Activated naive CD8-positive, alpha-beta T cell treated with anti-CD3 and anti-CD28 coated beads, Interleukin-2, amount 50 U/mL, for 24 hours (primary cell): ENCODE data around the gene CLDN6.
A peak's percentile ranks its signal among the peaks of the same experiment; 100 is the strongest.

Source experiments
- ATAC-seq: fragments of 150-1000 bp; cut with Tn5 transposase; one replicate; pipeline ENCODE4 v1.10.0; 2021
- DNase-seq: peaks from one replicate; pipeline ENCODE4 v3.0.0; 2021
- H3K27ac Mint-ChIP-seq: one replicate; pipeline ENCODE4 v1.8.0; 2021; ENCODE audit warnings: mild to moderate bottlenecking, mixed read lengths
- H3K27me3 Mint-ChIP-seq: one replicate; pipeline ENCODE4 v1.8.0; 2021; ENCODE audit warnings: mixed read lengths
- H3K36me3 Mint-ChIP-seq: one replicate; pipeline ENCODE4 v1.8.0; 2021; ENCODE audit warnings: low read depth, mixed read lengths
- H3K4me1 Mint-ChIP-seq: one replicate; pipeline ENCODE4 v1.8.0; 2021; ENCODE audit warnings: mixed read lengths
- H3K4me3 Mint-ChIP-seq: one replicate; pipeline ENCODE4 v1.8.0; 2021; ENCODE audit warnings: mild to moderate bottlenecking, moderate library complexity, mixed read lengths
- H3K9me3 Mint-ChIP-seq: one replicate; pipeline ENCODE4 v1.8.0; 2021; ENCODE audit warnings: mixed read lengths

The CLDN6 gene

DNA sequence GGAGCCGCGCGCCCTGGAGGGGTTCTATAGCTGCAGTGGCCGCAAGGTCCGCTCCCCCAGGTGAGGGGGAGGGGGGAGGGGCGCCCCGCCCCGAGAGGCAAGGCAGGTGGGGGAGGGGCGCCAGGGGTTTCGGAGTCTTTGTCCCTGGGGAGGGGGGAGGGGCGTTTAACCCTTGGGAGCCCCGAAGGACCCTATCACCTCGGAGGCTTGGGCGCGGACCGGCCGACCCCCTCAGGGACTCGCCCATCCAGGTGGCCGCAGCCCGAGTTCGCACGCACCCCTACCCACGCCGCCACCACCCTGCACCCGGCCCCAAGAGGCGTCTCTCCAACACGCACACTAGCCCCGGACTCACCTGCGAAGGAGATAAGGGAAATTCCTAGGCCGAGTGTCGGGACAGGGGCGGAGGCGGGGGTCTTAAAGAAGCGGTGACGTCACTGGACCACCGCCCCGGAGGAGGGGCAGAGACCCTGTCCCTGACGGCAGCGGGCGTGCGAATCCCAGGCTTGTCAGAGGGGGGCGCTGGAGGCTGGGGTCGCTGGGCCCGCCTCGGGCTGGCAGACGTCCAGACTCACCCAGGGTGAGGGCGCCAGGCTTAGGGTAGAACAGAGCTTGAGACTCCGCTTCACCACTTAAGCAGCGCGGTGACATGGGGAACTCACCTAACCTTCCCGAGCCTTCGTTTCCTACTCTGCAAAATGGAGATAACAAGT, at the start of gene CLDN6:
Gene CLDN6, minus strand, starts transcription at position 390 of the 713 bp plus-strand sequence. CDS start 2,162 bp downstream, outside the sequence.
- Mint-ChIP-seq H3K4me3 (no peak within 1 kb of the TSS), H3K9me3 (no peaks in the 10 kb centered on the region), H3K27me3 (peaks cover 18% of the 10 kb centered on the region), H3K36me3 (no peaks in the 10 kb centered on the region), H3K27ac (no peak within 1 kb of the TSS), H3K4me1 (peaks cover 39% of the 10 kb centered on the region)
- ATAC-seq, result no peak
- DNase-seq, result peak; percentile 63

- Mint-ChIP-seq H3K27ac (peak overlapping the region; percentile 100), H3K36me3 (peaks cover 41% of the 10 kb centered on the region), H3K4me3 (peak overlapping the region; percentile 100), H3K9me3 (no peaks in the 10 kb centered on the region), H3K4me1 (peaks cover 64% of the 10 kb centered on the region), H3K27me3 (no peaks in the 10 kb centered on the region)
- no peak for DNase-seq
- ATAC-seq, result no peak
Observed at GRCh38 chr16:3066440-3066748, 48.4 kb upstream of the CLDN6 start.

- Mint-ChIP-seq H3K36me3 (peaks cover 41% of the 10 kb centered on the region), H3K27me3 (no peaks in the 10 kb centered on the region), H3K4me3 (peak overlapping the region; percentile 100), H3K4me1 (peaks cover 61% of the 10 kb centered on the region), H3K9me3 (no peaks in the 10 kb centered on the region), H3K27ac (peak overlapping the region; percentile 100)
- DNase-seq (peak; percentile 45), ATAC-seq (peak; percentile 29)
Observed at GRCh38 chr16:3065742-3066439, 47.9 kb upstream of the CLDN6 start.

GRCh38 chr16:3065069-3065741, 47.2 kb upstream of the CLDN6 start, which contains the start of gene IL32:
TSS of gene IL32 (plus strand) at chr16:3065640. CDS start at chr16:3065812, 172 bp downstream.
- ATAC-seq (peak; percentile 48), DNase-seq (peak; percentile 76)
- no peaks in the 10 kb centered on the region for H3K27me3 Mint-ChIP-seq
- no peaks in the 10 kb centered on the region for H3K9me3 Mint-ChIP-seq
- peak within 1 kb of the TSS; percentile 100 for H3K4me3 Mint-ChIP-seq
- H3K27ac Mint-ChIP-seq, result peak within 1 kb of the TSS; percentile 100
- H3K4me1 Mint-ChIP-seq, result peaks cover 63% of the 10 kb centered on the region
- H3K36me3 Mint-ChIP-seq, result peaks cover 39% of the 10 kb centered on the region

- H3K27ac Mint-ChIP-seq, result peak overlapping the region; percentile 100
- DNase-seq (no peak), ATAC-seq (no peak)
- H3K27me3 Mint-ChIP-seq, result no peaks in the 10 kb centered on the region
- H3K9me3 Mint-ChIP-seq, result no peaks in the 10 kb centered on the region
- H3K36me3 Mint-ChIP-seq, result peaks cover 29% of the 10 kb centered on the region
- H3K4me1 Mint-ChIP-seq, result peaks cover 60% of the 10 kb centered on the region
- H3K4me3 Mint-ChIP-seq, result no peak overlapping the region
Observed at GRCh38 chr16:3063625-3064386, 45.8 kb upstream of the CLDN6 start.

GRCh38 chr16:3062553-3062952, 44.6 kb upstream of the CLDN6 start:
- peaks cover 55% of the 10 kb centered on the region for H3K4me1 Mint-ChIP-seq
- ATAC-seq (no peak), DNase-seq (no peak)
- no peak overlapping the region for H3K4me3 Mint-ChIP-seq
- no peak overlapping the region for H3K27ac Mint-ChIP-seq
- H3K9me3 Mint-ChIP-seq, result no peaks in the 10 kb centered on the region
- H3K36me3 Mint-ChIP-seq, result peaks cover 17% of the 10 kb centered on the region
- no peaks in the 10 kb centered on the region for H3K27me3 Mint-ChIP-seq

DNA sequence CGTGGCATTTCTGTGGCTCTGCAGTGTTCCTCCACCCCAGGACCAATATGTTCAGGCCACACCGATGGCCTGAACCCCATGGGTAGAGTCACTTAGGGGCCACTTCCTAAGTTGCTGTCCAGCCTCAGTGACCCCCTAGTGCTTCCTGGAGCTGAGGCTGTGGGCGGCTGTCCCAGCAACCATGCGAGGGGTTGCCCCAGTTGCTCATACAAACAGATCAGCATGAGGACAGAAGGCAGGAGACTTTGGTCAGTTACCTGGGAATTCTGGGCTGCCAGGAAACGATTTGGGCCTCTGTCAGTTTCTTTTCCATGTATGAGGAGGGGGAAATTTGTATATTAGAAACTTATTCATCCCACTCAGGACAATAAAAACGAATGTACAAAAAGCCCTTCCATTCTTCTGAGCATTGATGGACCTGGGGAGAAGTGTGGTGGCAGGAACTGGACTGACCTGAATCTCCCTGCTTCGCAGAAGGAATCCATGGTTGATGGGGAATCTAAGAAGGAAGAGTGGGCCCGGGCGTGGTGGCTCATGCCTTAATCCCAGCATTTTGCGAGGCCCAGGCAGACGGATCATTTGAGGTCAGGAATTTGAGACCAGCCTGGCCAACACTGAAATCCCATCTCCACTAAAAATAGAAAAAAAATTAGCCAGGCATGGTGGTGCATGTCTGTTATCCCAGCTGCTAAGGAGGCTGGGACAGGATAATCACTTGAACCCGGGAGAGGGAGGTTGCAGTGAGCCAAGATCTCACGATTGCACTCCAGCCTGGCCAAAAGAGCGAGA, 42.5 kb upstream of the CLDN6 start:
- peak overlapping the region; percentile 79 for H3K4me3 Mint-ChIP-seq
- no peaks in the 10 kb centered on the region for H3K9me3 Mint-ChIP-seq
- DNase-seq (no peak), ATAC-seq (no peak)
- H3K36me3 Mint-ChIP-seq, result peaks cover 5% of the 10 kb centered on the region
- peaks cover 63% of the 10 kb centered on the region for H3K4me1 Mint-ChIP-seq
- H3K27ac Mint-ChIP-seq, result peak overlapping the region; percentile 91
- no peaks in the 10 kb centered on the region for H3K27me3 Mint-ChIP-seq

DNA sequence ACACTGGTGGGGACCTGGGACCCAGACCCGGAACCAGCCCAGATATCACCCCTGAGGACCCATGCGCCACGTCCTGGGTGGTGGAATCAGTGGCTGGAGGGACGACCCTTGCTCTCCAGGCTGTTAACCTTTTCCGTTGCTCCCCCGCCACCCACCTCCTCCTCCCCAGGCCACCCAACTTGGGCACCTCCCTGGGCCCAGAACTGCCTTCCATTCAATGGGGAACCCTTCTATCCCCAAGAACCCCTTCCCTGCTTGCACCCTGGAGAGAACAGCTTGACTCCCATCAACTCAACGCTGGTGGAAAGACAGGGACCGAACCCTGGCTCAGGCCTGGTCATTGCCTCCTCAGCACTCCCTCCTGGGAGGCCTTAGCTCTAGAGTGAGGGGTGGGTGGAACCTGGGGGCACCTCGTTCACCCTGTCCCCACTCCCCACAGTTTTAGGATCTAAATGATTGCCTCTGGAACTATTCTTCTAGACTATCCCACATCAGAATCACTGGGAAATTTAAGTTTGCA, 41.8 kb upstream of the CLDN6 start:
- Mint-ChIP-seq H3K4me3 (peak overlapping the region; percentile 79), H3K27ac (peak overlapping the region; percentile 91), H3K27me3 (no peaks in the 10 kb centered on the region), H3K36me3 (peaks cover 7% of the 10 kb centered on the region), H3K9me3 (no peaks in the 10 kb centered on the region), H3K4me1 (peaks cover 63% of the 10 kb centered on the region)
- ATAC-seq (no peak), DNase-seq (no peak)

- Mint-ChIP-seq H3K4me1 (peaks cover 61% of the 10 kb centered on the region), H3K36me3 (peaks cover 8% of the 10 kb centered on the region), H3K9me3 (no peaks in the 10 kb centered on the region)
Observed at GRCh38 chr16:3059041-3059722, 41.2 kb upstream of the CLDN6 start.

DNA sequence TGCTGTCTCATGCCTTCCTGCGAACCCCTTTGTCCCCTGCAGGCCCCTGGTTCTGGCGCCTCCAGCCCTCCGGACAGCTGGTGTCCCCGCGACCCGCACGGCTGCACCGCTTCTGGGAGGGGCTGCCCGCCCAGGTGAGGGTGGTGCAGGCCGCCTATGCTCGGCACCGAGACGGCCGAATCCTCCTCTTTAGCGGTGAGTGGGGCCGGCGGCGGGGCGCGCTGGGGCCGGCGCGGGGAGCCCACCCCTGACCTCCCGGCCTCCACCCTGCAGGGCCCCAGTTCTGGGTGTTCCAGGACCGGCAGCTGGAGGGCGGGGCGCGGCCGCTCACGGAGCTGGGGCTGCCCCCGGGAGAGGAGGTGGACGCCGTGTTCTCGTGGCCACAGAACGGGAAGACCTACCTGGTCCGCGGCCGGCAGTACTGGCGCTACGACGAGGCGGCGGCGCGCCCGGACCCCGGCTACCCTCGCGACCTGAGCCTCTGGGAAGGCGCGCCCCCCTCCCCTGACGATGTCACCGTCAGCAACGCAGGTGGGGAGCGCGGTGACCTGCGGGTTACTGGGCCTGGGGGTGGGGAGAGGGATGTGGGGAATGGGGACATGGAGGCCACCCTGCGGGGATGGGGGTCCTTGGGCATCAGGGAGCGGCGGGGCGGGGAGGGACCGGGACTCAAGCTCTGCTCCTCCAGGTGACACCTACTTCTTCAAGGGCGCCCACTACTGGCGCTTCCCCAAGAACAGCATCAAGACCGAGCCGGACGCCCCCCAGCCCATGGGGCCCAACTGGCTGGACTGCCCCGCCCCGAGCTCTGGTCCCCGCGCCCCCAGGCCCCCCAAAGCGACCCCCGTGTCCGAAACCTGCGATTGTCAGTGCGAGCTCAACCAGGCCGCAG, 40.4 kb upstream of the CLDN6 start:
- Mint-ChIP-seq H3K9me3 (no peaks in the 10 kb centered on the region), H3K36me3 (peaks cover 8% of the 10 kb centered on the region), H3K27ac (peak overlapping the region; percentile 65), H3K27me3 (no peaks in the 10 kb centered on the region), H3K4me3 (peak overlapping the region; percentile 81), H3K4me1 (peaks cover 59% of the 10 kb centered on the region)
- peak; percentile 26 for ATAC-seq
- peak; percentile 66 for DNase-seq

More at GRCh38 chr16:3059041-3059722, 41.2 kb upstream of the CLDN6 start:
- H3K4me3 Mint-ChIP-seq, result peak overlapping the region; percentile 81
- ATAC-seq (peak; percentile 89), DNase-seq (peak; percentile 92)
- H3K27ac Mint-ChIP-seq, result peak overlapping the region; percentile 91
- no peaks in the 10 kb centered on the region for H3K27me3 Mint-ChIP-seq

- no peak for DNase-seq
- peak overlapping the region; percentile 49 for H3K27ac Mint-ChIP-seq
- ATAC-seq, result no peak
- H3K36me3 Mint-ChIP-seq, result peaks cover 8% of the 10 kb centered on the region
- no peaks in the 10 kb centered on the region for H3K9me3 Mint-ChIP-seq
- peak overlapping the region; percentile 43 for H3K4me3 Mint-ChIP-seq
- H3K4me1 Mint-ChIP-seq, result peaks cover 51% of the 10 kb centered on the region
- H3K27me3 Mint-ChIP-seq, result no peaks in the 10 kb centered on the region
Observed at GRCh38 chr16:3057181-3058138, 39.5 kb upstream of the CLDN6 start.
